Right cardiac atrium (tissue), 5 donors: ENCODE results near the gene DCST2. TPM values are rescaled to one million over a fixed set of nuclear protein-coding genes. Genes with fewer than 3 reads are reported as not detected.
A peak's percentile ranks its signal among the peaks of the same experiment; 100 is the strongest.

ENCODE experiments used
- ATAC-seq, 2 donors: fragments of 200-7000 bp; cut with Tn5 transposase; one replicate each; pipeline versions ENCODE4 v1.8.0 to v1.9.1; 2020; ENCODE audit warnings: moderate library complexity in 2 of 2, mild to moderate bottlenecking in 1 of 2
- DNase-seq, 3 donors: peaks; one replicate each; pipeline ENCODE4 v3.0.0-alpha.2; 2020
- H3K27ac ChIP-seq: one replicate; pipeline ENCODE4 v1.5.1; 2013; ENCODE audit warnings: mild to moderate bottlenecking, low read length, control low read depth, moderate library complexity
- H3K27me3 ChIP-seq: one replicate; pipeline ENCODE4 v1.6.1; 2013; ENCODE audit not compliant: control insufficient read depth, insufficient read depth
- H3K4me1 ChIP-seq: one replicate; pipeline ENCODE4 v1.6.1; 2013; ENCODE audit warnings: low read length; ENCODE audit not compliant: control insufficient read depth, insufficient read depth
- H3K4me3 ChIP-seq: one replicate; pipeline ENCODE4 v1.5.1; 2013; ENCODE audit warnings: low read length, control low read depth
- H3K9me3 ChIP-seq: one replicate; pipeline ENCODE4 v1.6.1; 2013; ENCODE audit warnings: low read length; ENCODE audit not compliant: control insufficient read depth
- WGBS: extraction: QIAGEN DNeasy Blood & Tissue Kit; methylation state at CpG from one replicate; pipeline ENCODE4 v1.1.7; 2013; 5-methylcytosine and 5-hydroxymethylcytosine counted together
- intact Hi-C, 4 donors: fragments of 100-400 bp; cut with DNase I; formaldehyde crosslinking; loops; one replicate each; pipeline versions ENCODE4 v1.11.0 to v1.14.0; 2022 to 2023
- polyA plus RNA-seq: library from polyadenylated mRNA; stranded (reverse); fragments of 200-250 nt; gene quantifications from one replicate; pipeline ENCODE4 v1.2.3, GENCODE V29; 2013
- total RNA-seq, 4 donors: library from RNA; stranded (reverse); fragmentation: NEBNext Ultra II Directional; extraction: Animal tissue kit (Norgen Biotek cat#: 25700); gene quantifications; one replicate each; pipeline ENCODE4 v1.2.1, GENCODE V29; 2021
- donor health status: healthy with polysubstance abuse.
- donor health status: DM: no; HTN: yes; CAD: no.
- donor health status: DM: no; HTN: no; CAD: no.
- donor health status: DM: no; HTN: yes; CAD: no; lungs with severe emphysema.
- donor health status: DM: yes; HTN: yes; CAD: no.

The DCST2 gene
- total and polyA plus RNA-seq, 5 donors, result 0.23 to 0.33 (median 0.29) TPM; not detected in 1

GRCh38 chr1:155060736-155061135 is 27.2 kb upstream of the DCST2 start:
- Histone ChIP-seq H3K27ac (no peak overlapping the region), H3K4me3 (no peak overlapping the region), H3K4me1 (no peaks in the 10 kb centered on the region), H3K9me3 (no peaks in the 10 kb centered on the region), H3K27me3 (no peaks in the 10 kb centered on the region)
- intact Hi-C loops, result loop anchor here in 2 of 4 donors (10.0 kb wide), 2 partner anchors 86 to 106 kb away; partner anchors contain the start of genes CKS1B (in 1 of the 2), PBXIP1 (in 1 of the 2) and SHC1 (in 1 of the 2)
- 74% methylated on average over 8 of the region's 8 CpGs for WGBS
- ATAC-seq, result no peak
- DNase-seq, result peak in 2 of 3 donors; percentile 45 to 59

- no peaks in the 10 kb centered on the region for H3K9me3 ChIP-seq
- no peaks in the 10 kb centered on the region for H3K4me1 ChIP-seq
- H3K4me3 ChIP-seq, result no peak overlapping the region
- no peak for ATAC-seq
- intact Hi-C loops, result no loop called here
- 94% methylated on average over 13 of the region's 13 CpGs for WGBS
- H3K27ac ChIP-seq, result no peak overlapping the region
- no peaks in the 10 kb centered on the region for H3K27me3 ChIP-seq
- DNase-seq, result peak in 2 of 3 donors; percentile 34 to 65
Observed at GRCh38 chr1:155057788-155058211, 24.2 kb upstream of the DCST2 start.

- intact Hi-C loops, result no loop called here
Observed at GRCh38 chr1:155057104-155057503, 23.5 kb upstream of the DCST2 start.

GRCh38 chr1:155053531-155054105 is 20.0 kb upstream of the DCST2 start:
- H3K27ac ChIP-seq, result no peak overlapping the region
- intact Hi-C loops, result no loop called here

More at GRCh38 chr1:155057104-155057503, 23.5 kb upstream of the DCST2 start:
- Histone ChIP-seq H3K27ac (no peak overlapping the region), H3K4me1 (no peaks in the 10 kb centered on the region), H3K9me3 (no peaks in the 10 kb centered on the region), H3K27me3 (no peaks in the 10 kb centered on the region), H3K4me3 (no peak overlapping the region)
- DNase-seq (peak in 2 of 3 donors; percentile 31 to 33), ATAC-seq (no peak)
- 94% methylated on average over 8 of the region's 8 CpGs for WGBS

GRCh38 chr1:155052439-155053395 is 19.1 kb upstream of the DCST2 start:
- peak overlapping the region; percentile 76 for H3K27ac ChIP-seq
- intact Hi-C loops, result no loop called here
- H3K9me3 ChIP-seq, result no peaks in the 10 kb centered on the region
- DNase-seq, result peak; percentile 79 to 81 (median 79)
- WGBS, result 43% methylated on average over 12 of the region's 12 CpGs
- H3K4me1 ChIP-seq, result peaks cover 3% of the 10 kb centered on the region
- no peaks in the 10 kb centered on the region for H3K27me3 ChIP-seq
- peak overlapping the region; percentile 83 for H3K4me3 ChIP-seq
- peak; percentile 10 to 70 for ATAC-seq

More at GRCh38 chr1:155053531-155054105, 20.0 kb upstream of the DCST2 start:
- no peaks in the 10 kb centered on the region for H3K27me3 ChIP-seq
- DNase-seq (peak in 2 of 3 donors; percentile 27 to 44), ATAC-seq (no peak)
- H3K4me3 ChIP-seq, result no peak overlapping the region
- 81% methylated on average over 7 of the region's 7 CpGs for WGBS
- no peaks in the 10 kb centered on the region for H3K9me3 ChIP-seq
- H3K4me1 ChIP-seq, result peaks cover 3% of the 10 kb centered on the region

GRCh38 chr1:155051777-155052398 is 18.3 kb upstream of the DCST2 start:
- Histone ChIP-seq H3K27ac (peak overlapping the region; percentile 95), H3K4me1 (peaks cover 3% of the 10 kb centered on the region), H3K9me3 (no peaks in the 10 kb centered on the region), H3K4me3 (peak overlapping the region; percentile 83), H3K27me3 (no peaks in the 10 kb centered on the region)
- intact Hi-C loops, result no loop called here
- ATAC-seq (peak; percentile 64 to 82), DNase-seq (peak; percentile 85 to 91 (median 90))
- WGBS, result 3% methylated on average over 27 of the region's 27 CpGs

GRCh38 chr1:155051342-155051776 is 17.8 kb upstream of the DCST2 start:
- Histone ChIP-seq H3K4me3 (peak overlapping the region; percentile 83), H3K4me1 (peaks cover 3% of the 10 kb centered on the region), H3K27me3 (no peaks in the 10 kb centered on the region), H3K9me3 (no peaks in the 10 kb centered on the region), H3K27ac (peak overlapping the region; percentile 95)
- WGBS, result under 1% methylated on average over 31 of the region's 31 CpGs
- ATAC-seq (peak; percentile 1 to 7), DNase-seq (no peak)
- intact Hi-C loops, result no loop called here

GRCh38 chr1:155050560-155051341 is 17.2 kb upstream of the DCST2 start, which contains the start of gene ADAM15:
Gene ADAM15, plus strand, starts transcription at chr1:155051316. Its CDS starts 71 bp downstream, at chr1:155051387.
- DNase-seq, result peak; percentile 87 to 95 (median 93)
- Histone ChIP-seq H3K4me3 (peak within 1 kb of the TSS; percentile 83), H3K27me3 (no peaks in the 10 kb centered on the region), H3K4me1 (peaks cover 3% of the 10 kb centered on the region), H3K9me3 (no peaks in the 10 kb centered on the region), H3K27ac (peak within 1 kb of the TSS; percentile 95)
- peak; percentile 79 to 86 for ATAC-seq
- WGBS, result under 1% methylated on average over 99 of the region's 99 CpGs
- intact Hi-C loops, result no loop called here

- H3K27me3 ChIP-seq, result no peaks in the 10 kb centered on the region
- DNase-seq (peak in 1 of 3 donors; percentile 31), ATAC-seq (no peak)
- H3K4me3 ChIP-seq, result peak overlapping the region; percentile 83
- H3K4me1 ChIP-seq, result peaks cover 3% of the 10 kb centered on the region
- peak overlapping the region; percentile 49 for H3K27ac ChIP-seq
- 16% methylated on average over 10 of the region's 10 CpGs for WGBS
- no peaks in the 10 kb centered on the region for H3K9me3 ChIP-seq
- intact Hi-C loops, result loop anchor here in 1 of 4 donors (5.0 kb wide), 1 partner anchor 32 kb away; no protein-coding TSS in a partner anchor
Observed at GRCh38 chr1:155049651-155050559, 16.3 kb upstream of the DCST2 start.
